Measurements from ENCODE around the gene EIF4G1.
A peak's percentile ranks its signal among the peaks of the same experiment; 100 is the strongest.

The EIF4G1 gene

GRCh38 chr3:184350618-184351017, 36.2 kb downstream of the EIF4G1 start:
- DNase-seq (ENCODE audit: low read depth), result peak; percentile 16

GRCh38 chr3:184351511-184352148, 37.2 kb downstream of the EIF4G1 start:
- no peak for DNase-seq (ENCODE audit: low read depth)

GRCh38 chr3:184352149-184352785, 37.9 kb downstream of the EIF4G1 start:
- no peak for DNase-seq (ENCODE audit: low read depth)

- DNase-seq (ENCODE audit: low read depth), result no peak
Measured at GRCh38 chr3:184352897-184353545, 38.6 kb downstream of the EIF4G1 start.

GRCh38 chr3:184353546-184353941, 39.1 kb downstream of the EIF4G1 start:
- DNase-seq (ENCODE audit: low read depth), result no peak

GRCh38 chr3:184354121-184354728, 39.8 kb downstream of the EIF4G1 start:
- peak; percentile 10 for DNase-seq (ENCODE audit: low read depth)

- no peak for DNase-seq (ENCODE audit: low read depth)
Measured at GRCh38 chr3:184354754-184355153, 40.3 kb downstream of the EIF4G1 start.

GRCh38 chr3:184355261-184356040, 41.0 kb downstream of the EIF4G1 start:
- peak; percentile 29 for DNase-seq (ENCODE audit: low read depth)

- no peak for DNase-seq (ENCODE audit: low read depth)
Measured at GRCh38 chr3:184357248-184358123, 43.1 kb downstream of the EIF4G1 start.

- no peak for DNase-seq (ENCODE audit: low read depth)
Measured at GRCh38 chr3:184358124-184358767, 43.8 kb downstream of the EIF4G1 start.

GRCh38 chr3:184358921-184359350, 44.5 kb downstream of the EIF4G1 start:
- no peak for DNase-seq (ENCODE audit: low read depth)

GRCh38 chr3:184359610-184360009, 45.2 kb downstream of the EIF4G1 start:
- no peak for DNase-seq (ENCODE audit: low read depth)

GRCh38 chr3:184360070-184360928, 45.9 kb downstream of the EIF4G1 start:
- no peak for DNase-seq (ENCODE audit: low read depth)

GRCh38 chr3:184360929-184361531, 46.6 kb downstream of the EIF4G1 start:
- DNase-seq (ENCODE audit: low read depth), result no peak

GRCh38 chr3:184361532-184361931, 47.1 kb downstream of the EIF4G1 start, which contains the start of the genes CLCN2 and POLR2H:
TSS of gene CLCN2 (minus strand) at chr3:184361605. CDS start at chr3:184361479, 126 bp downstream.
TSS of gene POLR2H (plus strand) at chr3:184361710. CDS start at chr3:184363493, 1,783 bp downstream.
- DNase-seq (ENCODE audit: low read depth), result peak; percentile 21

GRCh38 chr3:184361932-184362667, 47.7 kb downstream of the EIF4G1 start:
- DNase-seq (ENCODE audit: low read depth), result peak; percentile 61

- DNase-seq (ENCODE audit: low read depth), result peak; percentile 97
Measured at GRCh38 chr3:184362668-184363546, 48.5 kb downstream of the EIF4G1 start.

Data from iris pigment epithelial cell (primary cell).